Endothelial cell of umbilical vein (primary cell): Measurements from ENCODE around the gene FOXJ1. TPM values are rescaled to one million over a fixed set of nuclear protein-coding genes. Genes with fewer than 3 reads are reported as not detected.

Experiments
- BruUV-seq: library from RNA; stranded (reverse); fragments of 400-500 nt; replicated peaks from 2 replicates; lab custom pipeline; 2021; lab: Mats Ljungman, UMichigan
- CTCF ChIA-PET: fragments of 300-600, 350-600 bp; sonication (Branson Sonifier 250); formaldehyde crosslinking; loops from one replicate; lab custom pipeline; 2021; ENCODE audit warnings: antibody characterized with exemption, inconsistent platforms; lab: Charles Lee
- POLR2A ChIA-PET: fragments of 300-600, 350-600 bp; sonication (Branson Sonifier 250); formaldehyde crosslinking; loops from one replicate; lab custom pipeline; 2021; ENCODE audit warnings: antibody characterized with exemption, inconsistent platforms; lab: Charles Lee
- DNase-seq: peaks from one replicate; pipeline ENCODE4 v3.0.0-alpha.2; 2011; ENCODE audit warnings: low read depth, low spot score
- FAIRE-seq: peaks from 2 replicates; lab custom pipeline; 2011; peaks lifted over from hg19 to GRCh38; lab: Jason Lieb, UNC
- H2AFZ ChIP-seq: 2 replicates; pipeline ENCODE4 v1.6.0; 2012; ENCODE audit warnings: low read depth, low read length, control low read depth, inconsistent platforms
- H3K27ac ChIP-seq: 2 replicates; pipeline ENCODE4 v1.5.1; 2011; ENCODE audit warnings: low read depth, mild to moderate bottlenecking, control low read depth, low read length, moderate library complexity; ENCODE audit not compliant: insufficient read depth
- H3K27me3 ChIP-seq, 2 experiments: 2 replicates each; pipeline versions ENCODE4 v1.6.0 to v1.6.1; 2011; ENCODE audit warnings: low read length in 2 of 2, mixed read lengths in 1 of 2; ENCODE audit not compliant: control insufficient read depth in 2 of 2, insufficient read depth in 2 of 2
- H3K36me3 ChIP-seq, 2 experiments: 2 replicates in 1 of 2; 3 replicates in 1 of 2; pipeline ENCODE4 v1.5.1; 2011; ENCODE audit warnings: low read length in 2 of 2, mild to moderate bottlenecking in 1 of 2, moderate library complexity in 1 of 2; ENCODE audit not compliant: control insufficient read depth in 2 of 2, insufficient read depth in 2 of 2; ENCODE audit errors: extremely low read depth in 1 of 2
- H3K4me1 ChIP-seq: 3 replicates; pipeline ENCODE4 v1.5.1; 2011; ENCODE audit warnings: mild to moderate bottlenecking, low read length; ENCODE audit not compliant: control insufficient read depth, insufficient read depth; ENCODE audit errors: extremely low read depth
- H3K4me2 ChIP-seq: 2 replicates; pipeline ENCODE4 v1.6.1; 2011; ENCODE audit warnings: low read length, control low read depth, mixed read lengths; ENCODE audit not compliant: insufficient read depth
- H3K4me3 ChIP-seq, 3 experiments: fragments of 200-600 bp in 1 of 3; sonication (generic), shearing (Covaris generic) in 1 of 3; replicated peaks in 1 of 3; 2 replicates each; pipeline ENCODE4 v1.5.1; 2011 to 2016; ENCODE audit warnings: control low read depth in 3 of 3, low read length in 3 of 3, mild to moderate bottlenecking in 2 of 3, inconsistent platforms in 1 of 3, low read depth in 1 of 3, moderate library complexity in 1 of 3; ENCODE audit not compliant: insufficient read depth in 1 of 3
- H3K79me2 ChIP-seq: 2 replicates; pipeline ENCODE4 v1.6.0; 2012; ENCODE audit warnings: low read length, inconsistent platforms; ENCODE audit not compliant: control insufficient read depth, insufficient read depth
- H3K9ac ChIP-seq: replicated peaks from 2 replicates; pipeline ENCODE3; 2011; ENCODE audit warnings: low read length, control low read depth; ENCODE audit not compliant: insufficient read depth; ENCODE audit errors: extremely low read depth
- H3K9me1 ChIP-seq: replicated peaks from 3 replicates; pipeline ENCODE4 v1.6.0; 2011; ENCODE audit warnings: mild to moderate bottlenecking, low read length; ENCODE audit not compliant: control insufficient read depth, insufficient read depth; ENCODE audit errors: extremely low read depth
- H3K9me3 ChIP-seq: replicated peaks from 2 replicates; pipeline ENCODE4 v1.5.1; 2012; ENCODE audit warnings: low read length, inconsistent platforms; ENCODE audit not compliant: control insufficient read depth, insufficient read depth
- H4K20me1 ChIP-seq: replicated peaks from 2 replicates; pipeline ENCODE3; 2011; ENCODE audit warnings: mild to moderate bottlenecking, low read length; ENCODE audit not compliant: control insufficient read depth, insufficient read depth; ENCODE audit errors: extremely low read depth
- CTCF ChIP-seq, 2 donors: IDR thresholded peaks; 1 replicate in 1 of 2; 2 replicates in 1 of 2; pipeline ENCODE4 v1.5.1; 2011; ENCODE audit warnings: low read length in 2 of 2, mild to moderate bottlenecking in 2 of 2, moderate library complexity in 2 of 2, control low read depth in 1 of 2, inconsistent platforms in 1 of 2, low read depth in 1 of 2; ENCODE audit not compliant: insufficient read depth in 1 of 2; ENCODE audit errors: extremely low read depth in 1 of 2
- EZH2 ChIP-seq: IDR thresholded peaks from 2 replicates; pipeline ENCODE4 v1.6.1; 2012; ENCODE audit warnings: borderline replicate concordance, low read depth, mild to moderate bottlenecking, moderate library complexity, low read length, inconsistent platforms; ENCODE audit not compliant: severe bottlenecking
- FOS ChIP-seq: IDR thresholded peaks from 2 replicates; pipeline ENCODE4 v1.6.1; 2011; ENCODE audit warnings: mild to moderate bottlenecking, low read length, moderate library complexity, borderline replicate concordance; ENCODE audit not compliant: insufficient read depth
- GATA2 ChIP-seq: IDR thresholded peaks from 2 replicates; pipeline ENCODE4 v1.7.0; 2011; ENCODE audit warnings: low read depth, mild to moderate bottlenecking, moderate library complexity, mixed read lengths, low read length; ENCODE audit not compliant: insufficient read length, insufficient read depth
- JUN ChIP-seq: IDR thresholded peaks from 2 replicates; pipeline ENCODE4 v1.6.1; 2011; ENCODE audit warnings: borderline replicate concordance, low read depth; ENCODE audit not compliant: insufficient read length, insufficient read depth
- MAX ChIP-seq: IDR thresholded peaks from 2 replicates; pipeline ENCODE4 v1.6.1; 2011; ENCODE audit not compliant: insufficient read depth, insufficient read length
- MYC ChIP-seq: IDR thresholded peaks from one replicate; pipeline ENCODE4 v1.6.1; 2011; ENCODE audit warnings: mild to moderate bottlenecking, low read depth, low read length
- POLR2A ChIP-seq: IDR thresholded peaks from 2 replicates; pipeline ENCODE4 v1.6.1; 2012; ENCODE audit warnings: low read depth, mild to moderate bottlenecking, control low read depth, low read length
- POLR2AphosphoS5 ChIP-seq: IDR thresholded peaks from 2 replicates; pipeline ENCODE4 v1.6.1; 2012; ENCODE audit warnings: low read depth, mild to moderate bottlenecking, control low read depth, low read length, moderate library complexity; ENCODE audit not compliant: insufficient read depth
- dilution Hi-C: fragments of 300-500 bp; cut with MboI; formaldehyde crosslinking; loops from one replicate; pipeline ENCODE4 v1.15.0; 2019; ENCODE audit warnings: low sequenced_read_pairs; ENCODE audit not compliant: extremely low pct_ligation_motif_present
- intact Hi-C: fragments of 100-400 bp; cut with micrococcal nuclease; formaldehyde crosslinking; loops from one replicate; pipeline ENCODE4 v1.10.0; 2022
- polyA plus RNA-seq, 4 experiments: library from polyadenylated mRNA; depleted of rRNA in 3 of 4; stranded (reverse) in 3 of 4; unstranded in 1 of 4; fragments of >200 nt; gene quantifications; 2 replicates each; pipeline versions ENCODE4 v1.2.1 to v1.2.3, GENCODE V29; 2011 to 2012; ENCODE audit warnings: missing spikeins in 1 of 4
- total RNA-seq: library from RNA; stranded (reverse); gene quantifications from 2 replicates; pipeline ENCODE4 v1.2.3, GENCODE V29; 2021

The FOXJ1 gene
- total and polyA plus RNA-seq, 2 donors (not counting 3 experiments of a cell fraction or from before 2014, with no cell fraction given): not detected

- no peaks in the 10 kb centered on the region for H3K9me1 ChIP-seq
- H3K4me3 ChIP-seq: no peak overlapping the region
- TF ChIP-seq JUN (no peak), CTCF (IDR thresholded peaks at IDR 0.05; ENCODE audit: extremely low read depth in 1 of 2, insufficient read depth in 1 of 2, low read depth in 1 of 2, low read length in 2 of 2) (no peak), MAX (no peak), MYC (no peak), POLR2A (no peak), EZH2 (no peak), POLR2AphosphoS5 (no peak), FOS (no peak), GATA2 (no peak)
- no peaks in the 10 kb centered on the region for H3K9me3 ChIP-seq
- H3K4me1 ChIP-seq: peaks cover 10% of the 10 kb centered on the region
- DNase-seq: no peak
- no peak overlapping the region for H3K27ac ChIP-seq
- no peaks in the 10 kb centered on the region for H3K27me3 ChIP-seq
- CTCF ChIA-PET: interaction anchor here (0.6 to 1.3 kb wide), 3 partner anchors 82 to 203 kb away, joined by 3 to 5 read pairs (median 5); no protein-coding TSS in a partner anchor
- dilution Hi-C loops (no loop called here), intact Hi-C loops (no loop called here)
- no peak for FAIRE-seq
- H3K9ac ChIP-seq: no peak overlapping the region
- H3K36me3 ChIP-seq: peaks cover 4 to 31% of the 10 kb centered on the region in 2 experiments
- BruUV-seq: no TSS peak
- POLR2A ChIA-PET: interaction anchor here (0.6 kb wide), 1 partner anchor 160 kb away, joined by 5 read pairs; no protein-coding TSS in a partner anchor
- H2AFZ ChIP-seq: no peak overlapping the region
- no peak overlapping the region for H3K4me2 ChIP-seq
- no peaks in the 10 kb centered on the region for H3K79me2 ChIP-seq
- H4K20me1 ChIP-seq: no peaks in the 10 kb centered on the region
Measured at GRCh38 chr17:76095943-76096342, 45.1 kb downstream of the FOXJ1 start.
